Vagina (tissue), 2 donors: ENCODE data around the gene NPY2R. TPM values are rescaled to one million over a fixed set of nuclear protein-coding genes. Genes with fewer than 3 reads are reported as not detected.

Experiments used
- DNase-seq, 2 donors: peaks; one replicate each; pipeline ENCODE4 v3.0.0-alpha.2; 2017; ENCODE audit errors: extremely low spot score in 2 of 2
- H3K27ac ChIP-seq: fragments of 200-600 bp; sonication (generic); one replicate; pipeline ENCODE4 v1.5.1; 2019
- H3K27me3 ChIP-seq: fragments of 200-600 bp; sonication (generic); one replicate; pipeline ENCODE4 v1.5.1; 2019
- H3K36me3 ChIP-seq, 2 donors: fragments of 200-600 bp; sonication (generic); one replicate each; pipeline ENCODE4 v1.5.1; 2017 to 2019
- H3K4me1 ChIP-seq: fragments of 200-600 bp; sonication (generic); one replicate; pipeline ENCODE4 v1.5.1; 2019
- H3K4me3 ChIP-seq, 2 donors: fragments of 200-600 bp; sonication (generic); 1 replicate in 1 of 2; 2 replicates in 1 of 2; pipeline ENCODE4 v1.5.1; 2016 to 2019
- H3K9me3 ChIP-seq: fragments of 200-600 bp; sonication (generic); one replicate; pipeline ENCODE4 v1.5.1; 2019
- POLR2A ChIP-seq, 2 donors: fragments of 450-650 bp; IDR thresholded peaks; one replicate each; pipeline ENCODE4 v1.6.1; 2017; ENCODE audit warnings: antibody characterized with exemption in 2 of 2, mild to moderate bottlenecking in 2 of 2, moderate library complexity in 2 of 2
- POLR2AphosphoS5 ChIP-seq, 2 donors: sonication (generic); formaldehyde crosslinking; IDR thresholded peaks; one replicate each; pipeline ENCODE4 v1.9.0; 2017; ENCODE audit warnings: antibody characterized with exemption in 2 of 2, mild to moderate bottlenecking in 2 of 2, low read depth in 1 of 2; ENCODE audit not compliant: insufficient read depth in 1 of 2
- intact Hi-C: fragments of 100-400 bp; cut with DNase I; formaldehyde crosslinking; loops from one replicate; pipeline ENCODE4 v1.15.1; 2023
- total RNA-seq: library from RNA; depleted of rRNA; stranded (reverse); fragments of >200 nt; gene quantifications from one replicate; pipeline ENCODE4 v1.2.3, GENCODE V29; 2016
- TF ChIP-seq, protein P1 (sequence below), 3 experiments: fragments of 450-650 bp in 2 of 3; fragments of 200-600 bp in 1 of 3; sonication (generic) in 1 of 3; IDR thresholded peaks; one replicate each; pipeline ENCODE4 v1.5.1; 2017 to 2019; ENCODE audit warnings: antibody characterized with exemption in 3 of 3, mild to moderate bottlenecking in 2 of 3, moderate library complexity in 2 of 3

NPY2R gene
- total RNA-seq, 1 donor from 2014 or later: 0.49 TPM

GRCh38 chr4:155190099-155190498 lies 18.3 kb upstream of the NPY2R start:
- Histone ChIP-seq H3K4me1 (no peaks in the 10 kb centered on the region), H3K9me3 (no peaks in the 10 kb centered on the region), H3K36me3 (no peaks in the 10 kb centered on the region), H3K27ac (no peak overlapping the region), H3K27me3 (no peaks in the 10 kb centered on the region), H3K4me3 (no peak overlapping the region)
- TF ChIP-seq, protein P1, sequence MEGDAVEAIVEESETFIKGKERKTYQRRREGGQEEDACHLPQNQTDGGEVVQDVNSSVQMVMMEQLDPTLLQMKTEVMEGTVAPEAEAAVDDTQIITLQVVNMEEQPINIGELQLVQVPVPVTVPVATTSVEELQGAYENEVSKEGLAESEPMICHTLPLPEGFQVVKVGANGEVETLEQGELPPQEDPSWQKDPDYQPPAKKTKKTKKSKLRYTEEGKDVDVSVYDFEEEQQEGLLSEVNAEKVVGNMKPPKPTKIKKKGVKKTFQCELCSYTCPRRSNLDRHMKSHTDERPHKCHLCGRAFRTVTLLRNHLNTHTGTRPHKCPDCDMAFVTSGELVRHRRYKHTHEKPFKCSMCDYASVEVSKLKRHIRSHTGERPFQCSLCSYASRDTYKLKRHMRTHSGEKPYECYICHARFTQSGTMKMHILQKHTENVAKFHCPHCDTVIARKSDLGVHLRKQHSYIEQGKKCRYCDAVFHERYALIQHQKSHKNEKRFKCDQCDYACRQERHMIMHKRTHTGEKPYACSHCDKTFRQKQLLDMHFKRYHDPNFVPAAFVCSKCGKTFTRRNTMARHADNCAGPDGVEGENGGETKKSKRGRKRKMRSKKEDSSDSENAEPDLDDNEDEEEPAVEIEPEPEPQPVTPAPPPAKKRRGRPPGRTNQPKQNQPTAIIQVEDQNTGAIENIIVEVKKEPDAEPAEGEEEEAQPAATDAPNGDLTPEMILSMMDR (IDR thresholded peaks at IDR 0.05): no peak
- TF ChIP-seq POLR2AphosphoS5 (IDR thresholded peaks at IDR 0.05; ENCODE audit: insufficient read depth in 1 of 2, low read depth in 1 of 2) (no peak), POLR2A (IDR thresholded peaks at IDR 0.05) (no peak)
- intact Hi-C loops: no loop called here
- DNase-seq: no peak

- TF ChIP-seq, protein P1 (IDR thresholded peaks at IDR 0.05): no peak
- no peak for TF ChIP-seq POLR2A (IDR thresholded peaks at IDR 0.05)
- no peak for TF ChIP-seq POLR2AphosphoS5 (IDR thresholded peaks at IDR 0.05; ENCODE audit: insufficient read depth in 1 of 2, low read depth in 1 of 2)
Measured at GRCh38 chr4:155197757-155198156, 10.7 kb upstream of the NPY2R start.

DNA sequence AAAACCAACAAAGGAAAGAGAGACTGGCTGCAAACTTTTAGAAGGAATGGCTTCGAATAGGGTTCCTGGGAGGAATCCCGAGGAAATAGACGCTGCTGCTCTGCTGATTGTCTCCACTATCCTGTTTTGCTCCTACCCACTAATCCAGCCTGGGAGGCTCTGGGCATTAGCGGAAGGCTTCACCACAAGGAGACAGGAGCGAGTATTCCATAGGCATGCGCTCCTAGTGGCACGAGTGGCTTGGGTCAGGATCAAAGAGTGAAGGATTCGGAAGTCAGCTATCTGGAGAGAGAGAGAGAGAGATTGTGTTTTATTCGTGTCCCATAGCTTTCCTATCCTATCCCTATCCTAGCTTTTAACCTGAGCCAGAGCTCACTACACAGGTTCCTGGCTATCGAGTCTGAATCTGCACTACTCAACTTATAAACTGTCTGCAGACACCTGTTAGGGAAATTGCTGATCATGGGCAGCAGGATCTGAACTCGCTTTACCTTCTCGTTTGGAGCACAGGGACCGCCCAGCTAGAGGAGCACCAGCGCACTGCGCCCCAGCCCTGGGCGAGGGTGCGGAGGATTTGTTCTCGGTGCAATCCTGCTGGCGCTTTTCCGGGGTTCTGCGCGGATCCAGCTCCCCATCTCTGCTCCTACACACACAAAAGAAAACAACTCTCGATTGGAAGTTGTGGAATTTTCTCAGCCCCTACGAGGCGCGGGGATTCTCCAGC lies 740 bp upstream of the NPY2R start:
- no peaks in the 10 kb centered on the region for H3K27me3 ChIP-seq
- H3K9me3 ChIP-seq: no peaks in the 10 kb centered on the region
- no peak for DNase-seq
- H3K4me3 ChIP-seq: peak overlapping the region in 1 of 2 donors; percentile 22
- H3K36me3 ChIP-seq: no peaks in the 10 kb centered on the region
- intact Hi-C loops: no loop called here
- TF ChIP-seq, protein P1 (IDR thresholded peaks at IDR 0.05): no peak
- TF ChIP-seq POLR2AphosphoS5 (IDR thresholded peaks at IDR 0.05; ENCODE audit: insufficient read depth in 1 of 2, low read depth in 1 of 2): no peak
- no peak for TF ChIP-seq POLR2A (IDR thresholded peaks at IDR 0.05)
- H3K4me1 ChIP-seq: peaks cover 14% of the 10 kb centered on the region
- H3K27ac ChIP-seq: no peak overlapping the region

More at GRCh38 chr4:155197757-155198156, 10.7 kb upstream of the NPY2R start:
- no peaks in the 10 kb centered on the region for H3K9me3 ChIP-seq
- intact Hi-C loops: no loop called here
- H3K4me3 ChIP-seq: no peak overlapping the region
- H3K27ac ChIP-seq: no peak overlapping the region
- H3K36me3 ChIP-seq: no peaks in the 10 kb centered on the region
- H3K4me1 ChIP-seq: no peaks in the 10 kb centered on the region
- no peaks in the 10 kb centered on the region for H3K27me3 ChIP-seq
- DNase-seq: no peak

GRCh38 chr4:155220025-155220424 lies 11.6 kb downstream of the NPY2R start:
- Histone ChIP-seq H3K27me3 (no peaks in the 10 kb centered on the region), H3K36me3 (no peaks in the 10 kb centered on the region), H3K9me3 (no peaks in the 10 kb centered on the region), H3K4me1 (no peaks in the 10 kb centered on the region), H3K4me3 (no peak overlapping the region), H3K27ac (no peak overlapping the region)
- DNase-seq: no peak
- intact Hi-C loops: no loop called here
- TF ChIP-seq POLR2A (IDR thresholded peaks at IDR 0.05) (no peak), POLR2AphosphoS5 (IDR thresholded peaks at IDR 0.05; ENCODE audit: insufficient read depth in 1 of 2, low read depth in 1 of 2) (no peak)
- TF ChIP-seq, protein P1 (IDR thresholded peaks at IDR 0.05): no peak

DNA sequence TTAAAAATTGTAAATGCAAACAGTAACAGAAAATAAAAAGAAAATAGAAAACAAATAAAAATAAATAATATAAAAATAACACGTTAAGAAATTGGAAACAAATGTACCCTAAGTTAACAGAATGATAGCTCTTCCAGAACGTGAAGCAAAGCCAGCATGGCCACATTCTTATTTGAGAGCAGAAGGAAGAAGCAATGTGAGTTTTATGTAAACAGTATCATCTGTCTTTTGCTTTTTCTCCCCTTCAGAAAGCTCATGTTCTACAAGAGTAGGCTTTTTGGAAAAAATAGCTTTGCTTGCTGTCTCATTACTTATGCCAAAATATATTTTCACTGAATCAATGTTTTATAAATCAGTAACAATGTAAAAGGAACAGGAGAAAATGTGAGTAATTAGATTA lies 18.7 kb downstream of the NPY2R start:
- H3K4me1 ChIP-seq: no peaks in the 10 kb centered on the region
- no peaks in the 10 kb centered on the region for H3K36me3 ChIP-seq
- H3K27me3 ChIP-seq: no peaks in the 10 kb centered on the region
- DNase-seq: no peak
- H3K9me3 ChIP-seq: no peaks in the 10 kb centered on the region
- no peak overlapping the region for H3K4me3 ChIP-seq
- no peak for TF ChIP-seq POLR2AphosphoS5 (IDR thresholded peaks at IDR 0.05; ENCODE audit: insufficient read depth in 1 of 2, low read depth in 1 of 2)
- TF ChIP-seq, protein P1 (IDR thresholded peaks at IDR 0.05): no peak
- no peak for TF ChIP-seq POLR2A (IDR thresholded peaks at IDR 0.05)
- H3K27ac ChIP-seq: no peak overlapping the region
- intact Hi-C loops: no loop called here
